ENCODE measurements around the gene NUDT1. TPM values are rescaled to one million over a fixed set of nuclear protein-coding genes. Genes with fewer than 3 reads are reported as not detected.

NUDT1 gene
- total RNA-seq, 1 experiment from 2014 or later, result 117 TPM

DNA sequence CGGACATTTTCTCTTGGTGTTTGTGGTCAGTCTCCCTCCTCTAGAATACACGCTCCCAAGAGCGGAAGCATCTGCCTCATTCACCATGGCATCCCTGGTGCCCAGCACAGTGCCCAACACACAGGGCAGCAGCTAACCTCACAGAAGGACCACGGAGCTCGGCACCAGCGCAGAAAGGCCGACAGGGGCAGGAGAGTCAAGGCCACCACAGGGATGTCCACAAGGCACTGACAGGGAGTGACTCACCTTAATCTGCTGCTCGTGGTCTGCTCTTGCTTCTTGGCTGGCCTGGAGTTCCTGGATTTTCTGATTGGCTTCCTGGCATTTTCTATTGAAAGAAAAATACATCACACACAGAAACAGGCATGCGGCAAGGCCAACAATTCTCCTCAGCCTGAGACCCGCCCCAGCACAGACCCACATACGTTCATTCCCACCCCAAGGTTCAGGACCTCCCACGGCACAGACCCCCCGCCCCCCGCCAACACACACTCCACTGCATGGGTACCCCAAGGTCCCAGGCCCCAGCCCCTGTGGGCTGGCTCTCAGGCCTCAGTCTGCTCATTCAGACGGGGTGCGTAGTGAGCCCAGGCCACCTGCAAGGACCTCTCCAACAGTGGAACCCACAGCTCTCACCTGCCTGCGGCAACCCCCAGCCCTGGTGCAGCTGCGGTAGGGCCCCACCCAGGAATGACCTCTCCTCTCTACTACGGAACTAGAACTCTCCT, 24.1 kb upstream of the NUDT1 start:
- POLR2A ChIA-PET (ENCODE audit: low non-redundant PET), result no interaction called here
- Histone ChIP-seq H3K27me3 (replicated peaks; ENCODE audit: insufficient read depth, low read depth, low read length, poor library complexity) (no peaks in the 10 kb centered on the region), H3K4me3 (ENCODE audit: low read depth, low read length, poor library complexity, severe bottlenecking) (no peak overlapping the region), H3K36me3 (ENCODE audit: insufficient read depth, low read length, poor library complexity, severe bottlenecking) (peaks cover 42% of the 10 kb centered on the region), H3K27ac (ENCODE audit: low read depth, low read length, poor library complexity, severe bottlenecking) (no peak overlapping the region), H3K9me3 (ENCODE audit: low read depth, low read length, poor library complexity, severe bottlenecking) (no peaks in the 10 kb centered on the region), H3K4me1 (ENCODE audit: insufficient read depth, low read length, poor library complexity, severe bottlenecking) (no peaks in the 10 kb centered on the region)
- CTCF ChIA-PET, result no interaction called here
- DNase-seq (ENCODE audit: low spot score), result no peak
- intact Hi-C loops (cut with micrococcal nuclease; ENCODE audit: unreplicated experiment), result no loop called here
- no peak for TF ChIP-seq EZH2 (IDR thresholded peaks at IDR 0.05; ENCODE audit: borderline replicate concordance, low read depth, low read length, poor library complexity, severe bottlenecking)
- TF ChIP-seq, protein P1, sequence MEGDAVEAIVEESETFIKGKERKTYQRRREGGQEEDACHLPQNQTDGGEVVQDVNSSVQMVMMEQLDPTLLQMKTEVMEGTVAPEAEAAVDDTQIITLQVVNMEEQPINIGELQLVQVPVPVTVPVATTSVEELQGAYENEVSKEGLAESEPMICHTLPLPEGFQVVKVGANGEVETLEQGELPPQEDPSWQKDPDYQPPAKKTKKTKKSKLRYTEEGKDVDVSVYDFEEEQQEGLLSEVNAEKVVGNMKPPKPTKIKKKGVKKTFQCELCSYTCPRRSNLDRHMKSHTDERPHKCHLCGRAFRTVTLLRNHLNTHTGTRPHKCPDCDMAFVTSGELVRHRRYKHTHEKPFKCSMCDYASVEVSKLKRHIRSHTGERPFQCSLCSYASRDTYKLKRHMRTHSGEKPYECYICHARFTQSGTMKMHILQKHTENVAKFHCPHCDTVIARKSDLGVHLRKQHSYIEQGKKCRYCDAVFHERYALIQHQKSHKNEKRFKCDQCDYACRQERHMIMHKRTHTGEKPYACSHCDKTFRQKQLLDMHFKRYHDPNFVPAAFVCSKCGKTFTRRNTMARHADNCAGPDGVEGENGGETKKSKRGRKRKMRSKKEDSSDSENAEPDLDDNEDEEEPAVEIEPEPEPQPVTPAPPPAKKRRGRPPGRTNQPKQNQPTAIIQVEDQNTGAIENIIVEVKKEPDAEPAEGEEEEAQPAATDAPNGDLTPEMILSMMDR (conservative IDR thresholded peaks at IDR 0.05; ENCODE audit: low read depth, low read length), result no peak
- no TSS peak for BruUV-seq (replicated peaks)

DNA sequence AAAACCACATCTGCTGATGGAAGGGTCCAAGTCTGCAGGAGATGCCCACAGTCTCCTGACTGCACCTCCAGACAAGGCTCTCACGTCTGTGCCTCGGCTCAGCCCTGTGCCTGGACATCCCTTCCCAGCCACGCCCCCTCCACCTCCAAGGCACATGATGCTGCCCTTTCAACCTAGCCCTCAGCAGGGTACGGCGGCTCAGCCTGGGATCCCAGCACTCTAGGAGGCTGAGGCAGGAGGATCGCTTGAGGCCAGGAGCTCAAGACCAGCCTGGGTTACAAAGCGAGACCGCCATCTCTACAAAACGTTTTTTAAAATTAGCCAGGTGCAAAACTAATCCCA, 23.6 kb upstream of the NUDT1 start:
- Histone ChIP-seq H3K27me3 (replicated peaks; ENCODE audit: insufficient read depth, low read depth, low read length, poor library complexity) (no peaks in the 10 kb centered on the region), H3K4me1 (ENCODE audit: insufficient read depth, low read length, poor library complexity, severe bottlenecking) (no peaks in the 10 kb centered on the region), H3K9me3 (ENCODE audit: low read depth, low read length, poor library complexity, severe bottlenecking) (no peaks in the 10 kb centered on the region), H3K36me3 (ENCODE audit: insufficient read depth, low read length, poor library complexity, severe bottlenecking) (peaks cover 38% of the 10 kb centered on the region), H3K27ac (ENCODE audit: low read depth, low read length, poor library complexity, severe bottlenecking) (no peak overlapping the region), H3K4me3 (ENCODE audit: low read depth, low read length, poor library complexity, severe bottlenecking) (no peak overlapping the region)
- intact Hi-C loops (cut with micrococcal nuclease; ENCODE audit: unreplicated experiment), result no loop called here
- no peak for DNase-seq (ENCODE audit: low spot score)
- POLR2A ChIA-PET (ENCODE audit: low non-redundant PET), result no interaction called here
- TF ChIP-seq, protein P1 (conservative IDR thresholded peaks at IDR 0.05; ENCODE audit: low read depth, low read length), result no peak
- BruUV-seq (replicated peaks), result no TSS peak
- CTCF ChIA-PET, result no interaction called here

DNA sequence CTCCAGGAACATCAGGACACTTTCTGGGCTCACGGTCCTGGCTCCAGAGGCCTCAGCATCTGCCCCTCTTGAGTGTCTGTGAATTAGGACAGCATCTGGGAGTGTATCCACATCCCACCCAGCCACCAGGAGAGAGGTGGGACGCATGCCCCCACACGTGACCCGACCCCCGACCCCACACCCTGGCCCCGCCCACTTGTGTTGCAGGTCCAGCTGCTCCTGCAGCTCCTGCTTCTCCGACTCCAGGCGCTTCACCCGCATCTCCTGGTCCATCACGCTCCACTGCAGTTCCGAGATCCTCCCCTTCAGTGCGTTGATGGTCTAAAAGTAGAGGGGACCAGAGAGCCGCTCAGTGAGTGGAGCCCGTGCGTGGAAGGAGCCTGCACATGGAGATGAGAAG, 22.9 kb upstream of the NUDT1 start:
- Histone ChIP-seq H3K27ac (ENCODE audit: low read depth, low read length, poor library complexity, severe bottlenecking) (no peak overlapping the region), H3K9me3 (ENCODE audit: low read depth, low read length, poor library complexity, severe bottlenecking) (no peaks in the 10 kb centered on the region), H3K4me3 (ENCODE audit: low read depth, low read length, poor library complexity, severe bottlenecking) (no peak overlapping the region), H3K36me3 (ENCODE audit: insufficient read depth, low read length, poor library complexity, severe bottlenecking) (peaks cover 41% of the 10 kb centered on the region), H3K4me1 (ENCODE audit: insufficient read depth, low read length, poor library complexity, severe bottlenecking) (no peaks in the 10 kb centered on the region), H3K27me3 (replicated peaks; ENCODE audit: insufficient read depth, low read depth, low read length, poor library complexity) (no peaks in the 10 kb centered on the region)
- intact Hi-C loops (cut with micrococcal nuclease; ENCODE audit: unreplicated experiment), result no loop called here
- BruUV-seq (replicated peaks), result no TSS peak
- no peak for TF ChIP-seq EZH2 (IDR thresholded peaks at IDR 0.05; ENCODE audit: borderline replicate concordance, low read depth, low read length, poor library complexity, severe bottlenecking)
- TF ChIP-seq, protein P1 (conservative IDR thresholded peaks at IDR 0.05; ENCODE audit: low read depth, low read length), result no peak
- no peak for DNase-seq (ENCODE audit: low spot score)
- ChIA-PET POLR2A (ENCODE audit: low non-redundant PET) (no interaction called here), CTCF (interaction anchor here (0.5 to 0.8 kb wide), 2 partner anchors 59 to 1035 kb away, joined by 5 to 8 read pairs; no protein-coding TSS in a partner anchor)

All from A673 (cell line).